Liver (tissue), 3 donors: ENCODE measurements around the gene LUC7L3.

ENCODE experiments used
- FOXA1 ChIP-seq: IDR thresholded peaks from 2 replicates; pipeline ENCODE4 v1.6.1; 2016; ENCODE audit warnings: antibody characterized with exemption
- GABPA ChIP-seq, 2 donors: IDR thresholded peaks in 1 of 2; conservative IDR thresholded peaks in 1 of 2; 2 replicates each; pipeline ENCODE4 v1.6.1; 2016; ENCODE audit warnings: antibody characterized with exemption in 2 of 2, mild to moderate bottlenecking in 1 of 2, moderate library complexity in 1 of 2
- HNF4A ChIP-seq, 2 donors: conservative IDR thresholded peaks; 2 replicates each; pipeline ENCODE4 v1.6.1; 2016; ENCODE audit warnings: antibody characterized with exemption in 2 of 2, mild to moderate bottlenecking in 2 of 2
- HNF4G ChIP-seq: IDR thresholded peaks from 2 replicates; pipeline ENCODE4 v1.6.1; 2016; ENCODE audit warnings: antibody characterized with exemption
- JUND ChIP-seq, 2 donors: IDR thresholded peaks; 2 replicates each; pipeline ENCODE4 v1.6.1; 2016; ENCODE audit warnings: antibody characterized with exemption in 2 of 2
- RAD21 ChIP-seq, 2 donors: IDR thresholded peaks; 2 replicates each; pipeline ENCODE4 v1.6.1; 2016; ENCODE audit warnings: antibody characterized with exemption in 2 of 2, mild to moderate bottlenecking in 2 of 2
- RXRA ChIP-seq, 2 donors: IDR thresholded peaks; 2 replicates each; pipeline ENCODE4 v1.6.1; 2017 to 2018; ENCODE audit warnings: antibody characterized with exemption in 2 of 2, mild to moderate bottlenecking in 1 of 2
- SP1 ChIP-seq: IDR thresholded peaks from 2 replicates; pipeline ENCODE4 v1.6.1; 2018; ENCODE audit warnings: antibody characterized with exemption, mild to moderate bottlenecking
- TAF1 ChIP-seq: conservative IDR thresholded peaks from 2 replicates; pipeline ENCODE4 v1.6.1; 2016; ENCODE audit warnings: antibody characterized with exemption, mild to moderate bottlenecking
- YY1 ChIP-seq: IDR thresholded peaks from 2 replicates; pipeline ENCODE4 v1.6.1; 2016; ENCODE audit warnings: antibody characterized with exemption, mild to moderate bottlenecking
- TF ChIP-seq, protein P1 (sequence below): fragments of 150-350 bp; IDR thresholded peaks from 2 replicates; pipeline ENCODE4 v1.5.1; 2017; ENCODE audit warnings: improper control_type of control experiment, low read depth, low read length; ENCODE audit not compliant: missing input control
- TF ChIP-seq, protein P2 (sequence below): IDR thresholded peaks from 2 replicates; pipeline ENCODE4 v1.6.1; 2016; ENCODE audit warnings: antibody characterized with exemption
- TF ChIP-seq, protein P3 (sequence below): IDR thresholded peaks from 2 replicates; pipeline ENCODE4 v1.6.1; 2016; ENCODE audit warnings: antibody characterized with exemption, mild to moderate bottlenecking
- TF ChIP-seq, protein P4 (sequence below): IDR thresholded peaks from 2 replicates; pipeline ENCODE4 v1.6.1; 2016; ENCODE audit warnings: antibody characterized with exemption
- donor health status: healthy.
- donor health status: healthy.

DNA sequence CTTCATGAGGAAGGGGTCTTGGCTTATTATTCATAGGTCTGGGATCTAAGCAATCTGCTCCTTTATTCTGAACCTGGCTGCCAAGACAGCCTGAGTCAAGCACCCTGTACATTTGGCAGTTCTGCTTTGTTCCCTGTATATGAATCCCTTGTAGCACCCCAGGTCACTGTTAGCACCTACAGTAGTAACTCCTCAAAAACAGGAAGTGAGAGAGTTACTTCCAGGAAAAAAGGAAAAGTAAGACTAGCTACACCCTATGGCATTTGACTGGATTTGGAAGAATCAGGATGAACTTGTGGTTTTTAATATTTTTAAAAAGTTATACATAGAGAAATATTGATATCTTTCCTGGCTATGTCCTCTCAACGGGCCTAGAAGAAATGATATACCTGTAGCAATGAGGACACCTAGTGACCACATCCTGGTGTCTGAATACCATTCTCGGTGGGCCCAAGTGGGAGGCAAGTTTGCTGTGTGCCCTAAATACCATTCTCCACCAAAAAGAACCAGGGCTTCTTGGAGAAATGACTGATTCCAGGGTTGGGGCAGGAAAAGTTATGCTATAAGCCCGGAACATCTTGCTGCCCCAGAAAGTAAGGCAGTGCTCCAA is 21.6 kb upstream of the LUC7L3 start:
- peak; percentile 57 to 68 for TF ChIP-seq RAD21 (IDR thresholded peaks at IDR 0.05)
- TF ChIP-seq, protein P1, sequence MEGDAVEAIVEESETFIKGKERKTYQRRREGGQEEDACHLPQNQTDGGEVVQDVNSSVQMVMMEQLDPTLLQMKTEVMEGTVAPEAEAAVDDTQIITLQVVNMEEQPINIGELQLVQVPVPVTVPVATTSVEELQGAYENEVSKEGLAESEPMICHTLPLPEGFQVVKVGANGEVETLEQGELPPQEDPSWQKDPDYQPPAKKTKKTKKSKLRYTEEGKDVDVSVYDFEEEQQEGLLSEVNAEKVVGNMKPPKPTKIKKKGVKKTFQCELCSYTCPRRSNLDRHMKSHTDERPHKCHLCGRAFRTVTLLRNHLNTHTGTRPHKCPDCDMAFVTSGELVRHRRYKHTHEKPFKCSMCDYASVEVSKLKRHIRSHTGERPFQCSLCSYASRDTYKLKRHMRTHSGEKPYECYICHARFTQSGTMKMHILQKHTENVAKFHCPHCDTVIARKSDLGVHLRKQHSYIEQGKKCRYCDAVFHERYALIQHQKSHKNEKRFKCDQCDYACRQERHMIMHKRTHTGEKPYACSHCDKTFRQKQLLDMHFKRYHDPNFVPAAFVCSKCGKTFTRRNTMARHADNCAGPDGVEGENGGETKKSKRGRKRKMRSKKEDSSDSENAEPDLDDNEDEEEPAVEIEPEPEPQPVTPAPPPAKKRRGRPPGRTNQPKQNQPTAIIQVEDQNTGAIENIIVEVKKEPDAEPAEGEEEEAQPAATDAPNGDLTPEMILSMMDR: peak; percentile 25
- TF ChIP-seq YY1: no peak
- TF ChIP-seq, protein P2, sequence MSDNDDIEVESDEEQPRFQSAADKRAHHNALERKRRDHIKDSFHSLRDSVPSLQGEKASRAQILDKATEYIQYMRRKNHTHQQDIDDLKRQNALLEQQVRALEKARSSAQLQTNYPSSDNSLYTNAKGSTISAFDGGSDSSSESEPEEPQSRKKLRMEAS: no peak
- TF ChIP-seq, protein P3, sequence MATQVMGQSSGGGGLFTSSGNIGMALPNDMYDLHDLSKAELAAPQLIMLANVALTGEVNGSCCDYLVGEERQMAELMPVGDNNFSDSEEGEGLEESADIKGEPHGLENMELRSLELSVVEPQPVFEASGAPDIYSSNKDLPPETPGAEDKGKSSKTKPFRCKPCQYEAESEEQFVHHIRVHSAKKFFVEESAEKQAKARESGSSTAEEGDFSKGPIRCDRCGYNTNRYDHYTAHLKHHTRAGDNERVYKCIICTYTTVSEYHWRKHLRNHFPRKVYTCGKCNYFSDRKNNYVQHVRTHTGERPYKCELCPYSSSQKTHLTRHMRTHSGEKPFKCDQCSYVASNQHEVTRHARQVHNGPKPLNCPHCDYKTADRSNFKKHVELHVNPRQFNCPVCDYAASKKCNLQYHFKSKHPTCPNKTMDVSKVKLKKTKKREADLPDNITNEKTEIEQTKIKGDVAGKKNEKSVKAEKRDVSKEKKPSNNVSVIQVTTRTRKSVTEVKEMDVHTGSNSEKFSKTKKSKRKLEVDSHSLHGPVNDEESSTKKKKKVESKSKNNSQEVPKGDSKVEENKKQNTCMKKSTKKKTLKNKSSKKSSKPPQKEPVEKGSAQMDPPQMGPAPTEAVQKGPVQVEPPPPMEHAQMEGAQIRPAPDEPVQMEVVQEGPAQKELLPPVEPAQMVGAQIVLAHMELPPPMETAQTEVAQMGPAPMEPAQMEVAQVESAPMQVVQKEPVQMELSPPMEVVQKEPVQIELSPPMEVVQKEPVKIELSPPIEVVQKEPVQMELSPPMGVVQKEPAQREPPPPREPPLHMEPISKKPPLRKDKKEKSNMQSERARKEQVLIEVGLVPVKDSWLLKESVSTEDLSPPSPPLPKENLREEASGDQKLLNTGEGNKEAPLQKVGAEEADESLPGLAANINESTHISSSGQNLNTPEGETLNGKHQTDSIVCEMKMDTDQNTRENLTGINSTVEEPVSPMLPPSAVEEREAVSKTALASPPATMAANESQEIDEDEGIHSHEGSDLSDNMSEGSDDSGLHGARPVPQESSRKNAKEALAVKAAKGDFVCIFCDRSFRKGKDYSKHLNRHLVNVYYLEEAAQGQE: no peak
- no peak for TF ChIP-seq HNF4A (conservative IDR thresholded peaks at IDR 0.05)
- no peak for TF ChIP-seq JUND (IDR thresholded peaks at IDR 0.05)
- TF ChIP-seq HNF4G: no peak
- TF ChIP-seq TAF1: no peak
- TF ChIP-seq, protein P4, sequence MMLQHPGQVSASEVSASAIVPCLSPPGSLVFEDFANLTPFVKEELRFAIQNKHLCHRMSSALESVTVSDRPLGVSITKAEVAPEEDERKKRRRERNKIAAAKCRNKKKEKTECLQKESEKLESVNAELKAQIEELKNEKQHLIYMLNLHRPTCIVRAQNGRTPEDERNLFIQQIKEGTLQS: no peak
- no peak for TF ChIP-seq GABPA (IDR thresholded peaks at IDR 0.05 in 1 of 2, conservative IDR thresholded peaks at IDR 0.05 in 1 of 2)
- no peak for TF ChIP-seq RXRA (IDR thresholded peaks at IDR 0.05)
- no peak for TF ChIP-seq SP1
- TF ChIP-seq FOXA1: no peak
